ENCODE data around the gene CCR7.

CCR7 gene

GRCh38 chr17:40514013-40514875 lies 51.0 kb downstream of the CCR7 start:
- DNase-seq = no peak

- DNase-seq = no peak
These were observed 53.5 kb downstream of the CCR7 start for GRCh38 chr17:40511667-40512220.

- DNase-seq = no peak
These were observed 54.1 kb downstream of the CCR7 start for GRCh38 chr17:40511136-40511535.

- DNase-seq = no peak
These were observed 55.0 kb downstream of the CCR7 start for GRCh38 chr17:40510328-40510648.

- DNase-seq = no peak
These were observed 55.5 kb downstream of the CCR7 start for GRCh38 chr17:40509626-40510327.

GRCh38 chr17:40506786-40507185 lies 58.5 kb downstream of the CCR7 start:
- no peak for DNase-seq
